GM12874 (cell line): ENCODE measurements around the gene FILIP1.

Source experiments
- CTCF ChIP-seq: IDR thresholded peaks from 2 replicates; pipeline ENCODE4 v1.5.1; 2011; ENCODE audit warnings: low read depth, mild to moderate bottlenecking, control low read depth, low read length, moderate library complexity; ENCODE audit not compliant: insufficient read depth

FILIP1 gene

GRCh38 chr6:75275067-75275466 is 218.5 kb downstream of the FILIP1 start:
- no peak for TF ChIP-seq CTCF

DNA sequence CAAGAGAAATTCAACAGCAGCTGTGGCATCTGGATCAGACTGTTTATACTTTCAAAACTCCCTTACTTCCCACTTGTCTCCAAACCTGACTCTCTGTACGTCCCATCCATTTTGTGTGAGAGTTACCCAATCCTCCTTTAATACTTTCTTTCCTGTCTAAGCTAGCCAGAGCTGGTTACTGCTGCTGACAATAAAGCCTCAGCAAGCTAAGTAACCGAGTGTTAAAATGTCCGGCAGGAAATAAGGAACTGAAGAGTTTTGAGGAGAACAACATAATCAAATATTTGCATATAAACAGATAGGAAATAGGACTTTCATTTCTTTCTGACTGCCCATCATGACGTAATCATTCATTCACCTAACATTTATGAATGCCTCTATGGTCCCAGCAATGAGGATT is 220.6 kb downstream of the FILIP1 start:
- no peak for TF ChIP-seq CTCF

DNA sequence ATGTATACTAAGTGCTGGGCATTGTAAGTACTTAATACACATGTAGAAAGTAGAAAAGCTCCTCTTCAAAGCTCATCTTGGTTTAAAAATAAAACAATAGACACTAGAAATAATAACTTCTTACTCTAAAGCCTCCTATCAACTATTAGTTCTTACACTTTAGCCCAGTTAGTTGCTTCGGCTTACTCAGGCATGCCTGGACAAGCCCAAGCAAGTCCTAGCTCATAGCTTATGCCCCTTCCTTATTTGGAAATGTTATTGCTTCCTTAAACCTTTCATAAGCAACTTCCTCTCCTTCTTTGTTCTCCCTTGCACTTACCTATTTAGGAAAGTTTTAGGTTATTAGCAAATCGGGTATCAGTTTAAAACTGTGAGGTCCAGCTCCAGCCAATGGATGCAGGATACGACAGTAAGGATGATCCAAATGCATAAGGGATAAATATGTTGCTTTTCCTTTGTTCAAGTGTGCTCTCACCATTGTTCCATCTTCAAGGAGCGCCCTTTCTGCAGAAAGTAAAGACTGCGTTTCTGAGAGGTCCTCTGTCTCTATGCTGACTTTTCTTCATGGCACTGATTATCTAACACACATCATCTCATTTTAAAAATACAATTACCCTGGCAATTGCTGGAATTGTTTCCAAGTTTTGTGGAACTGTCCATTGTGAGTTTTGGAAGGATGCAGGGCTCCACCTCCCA is 221.3 kb downstream of the FILIP1 start:
- no peak for TF ChIP-seq CTCF

DNA sequence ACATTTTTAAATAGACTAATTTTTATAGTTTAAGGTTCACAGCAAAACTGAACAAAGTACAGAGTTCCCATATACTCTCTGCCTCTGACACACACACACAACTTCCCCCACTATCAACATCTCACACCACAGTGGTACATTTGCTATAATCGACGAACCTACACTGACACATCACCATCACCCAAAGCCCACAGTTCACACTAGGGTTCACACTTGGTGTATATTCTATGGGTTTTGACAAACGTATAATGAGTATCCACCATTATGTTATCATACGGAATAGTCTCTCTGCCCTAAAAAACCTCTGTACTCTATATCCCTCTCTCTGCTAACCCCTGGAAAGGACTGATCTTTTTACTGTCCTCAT is 224.6 kb downstream of the FILIP1 start:
- TF ChIP-seq CTCF, result no peak

DNA sequence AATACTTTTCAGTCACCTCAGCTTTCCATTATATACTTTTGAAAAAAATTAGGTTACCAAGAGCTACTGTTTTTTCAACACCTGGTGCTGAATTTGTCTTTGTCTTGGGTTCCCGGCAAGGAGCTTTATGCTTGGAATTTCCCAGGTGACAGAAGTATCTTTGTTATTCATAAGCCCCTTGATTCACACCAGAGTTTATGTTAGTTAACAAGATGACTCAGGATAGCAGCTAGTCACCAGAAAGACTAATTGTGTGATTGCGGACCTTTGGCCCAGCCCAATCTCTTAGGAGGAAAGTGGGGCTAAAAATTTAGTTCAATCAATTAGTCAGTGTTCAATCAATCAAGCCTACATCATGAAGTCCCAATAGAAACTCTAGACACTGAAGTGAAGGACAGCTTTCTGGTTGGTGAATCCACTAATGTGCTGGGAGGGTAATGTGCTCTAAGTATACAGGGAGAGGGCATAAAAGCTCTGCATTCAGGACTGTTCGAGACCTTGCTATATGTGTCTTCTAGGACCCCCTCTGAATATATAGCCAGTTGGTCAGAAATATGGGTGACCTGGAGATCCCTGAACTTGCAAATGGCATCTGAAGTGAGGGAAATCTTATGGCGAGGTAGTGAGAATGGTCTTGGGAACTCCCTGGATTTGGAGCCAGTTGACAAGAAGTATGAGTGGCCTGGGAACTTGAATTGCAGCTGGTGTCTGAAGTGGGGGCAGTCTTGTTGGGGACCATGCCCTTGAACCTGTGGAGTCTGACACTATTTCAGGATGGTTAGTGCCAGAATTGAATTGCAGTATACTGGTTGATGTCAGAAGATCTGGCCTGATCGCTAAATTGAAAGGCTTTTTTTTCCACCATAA is 225.2 kb downstream of the FILIP1 start:
- no peak for TF ChIP-seq CTCF

GRCh38 chr6:75267461-75267860 is 226.1 kb downstream of the FILIP1 start:
- TF ChIP-seq CTCF, result no peak

- TF ChIP-seq CTCF, result peak; percentile 51; the same call in 1 of the 2 replicates
These were observed 226.8 kb downstream of the FILIP1 start for GRCh38 chr6:75266716-75267291.
